ENCODE results near the gene FHL2. TPM values are rescaled to one million over a fixed set of nuclear protein-coding genes. Genes with fewer than 3 reads are reported as not detected.
A peak's percentile ranks its signal among the peaks of the same experiment; 100 is the strongest.
"Not testable (repeated sequence)": the region's sequence is repeated elsewhere in the genome, so short reads cannot be mapped to it uniquely, and the experiment has no call there.

FHL2 gene
- total RNA-seq, 2 donors from 2014 or later: 11.1 to 11.4 TPM

- H3K4me1 ChIP-seq (ENCODE audit: control insufficient read depth, insufficient read depth, low read length): peaks cover 5% of the 10 kb centered on the region
- no peak for DNase-seq
- Mint-ChIP-seq H3K4me1 (peaks cover 28% of the 10 kb centered on the region), H3K4me3 (no peak overlapping the region), H3K27me3 (ENCODE audit: insufficient read depth) (no peaks in the 10 kb centered on the region), H3K36me3 (ENCODE audit: low read depth) (no peaks in the 10 kb centered on the region), H3K9me3 (no peaks in the 10 kb centered on the region), H3K27ac (no peak overlapping the region)
- no peak overlapping the region for H3K9ac ChIP-seq (ENCODE audit: extremely low read depth, low read length, poor library complexity, severe bottlenecking)
- H3K9me3 ChIP-seq (ENCODE audit: control insufficient read depth, low read length): no peaks in the 10 kb centered on the region
- no peaks in the 10 kb centered on the region for H3K27me3 ChIP-seq (ENCODE audit: control insufficient read depth, insufficient read depth, low read length, poor library complexity, severe bottlenecking)
- no peak for TF ChIP-seq CTCF (conservative IDR thresholded peaks at IDR 0.05)
- no peaks in the 10 kb centered on the region for H3K36me3 ChIP-seq (ENCODE audit: control insufficient read depth, insufficient read depth, low read length)
- no peak overlapping the region for H3K4me3 ChIP-seq (ENCODE audit: low read length)
- WGBS, 2 experiments (ENCODE audit: insufficient coverage in 1 of 2, insufficient read length in 1 of 2): 92 to 100% methylated on average over 1 to 2 of the region's 2 CpGs
- no peak overlapping the region for H3K27ac ChIP-seq (ENCODE audit: low read depth, low read length)
Measured at GRCh38 chr2:105327690-105328089, 71.2 kb downstream of the FHL2 start.

GRCh38 chr2:105327271-105327670 is 71.6 kb downstream of the FHL2 start:
- H3K4me3 Mint-ChIP-seq; H3K36me3 ChIP-seq (ENCODE audit: control insufficient read depth, insufficient read depth, low read length); DNase-seq; H3K36me3 Mint-ChIP-seq (ENCODE audit: low read depth); H3K27ac ChIP-seq (ENCODE audit: low read depth, low read length); H3K9me3 ChIP-seq (ENCODE audit: control insufficient read depth, low read length); H3K27me3 Mint-ChIP-seq (ENCODE audit: insufficient read depth); H3K27ac Mint-ChIP-seq; H3K9ac ChIP-seq (ENCODE audit: extremely low read depth, low read length, poor library complexity, severe bottlenecking); H3K4me3 ChIP-seq (ENCODE audit: low read length); H3K27me3 ChIP-seq (ENCODE audit: control insufficient read depth, insufficient read depth, low read length, poor library complexity, severe bottlenecking); H3K9me3 Mint-ChIP-seq; H3K4me1 ChIP-seq (ENCODE audit: control insufficient read depth, insufficient read depth, low read length): not testable (repeated sequence)
- WGBS, 2 experiments (ENCODE audit: insufficient coverage in 1 of 2, insufficient read length in 1 of 2): 90 to 100% methylated on average over 1 to 3 of the region's 3 CpGs
- H3K4me1 Mint-ChIP-seq: peaks cover 28% of the 10 kb centered on the region

GRCh38 chr2:105325389-105325963 is 73.4 kb downstream of the FHL2 start:
- no peak overlapping the region for H3K4me3 Mint-ChIP-seq
- H3K36me3 Mint-ChIP-seq (ENCODE audit: low read depth): no peaks in the 10 kb centered on the region
- peaks cover 32% of the 10 kb centered on the region for H3K4me1 Mint-ChIP-seq
- Histone ChIP-seq H3K27ac (ENCODE audit: low read depth, low read length) (no peak overlapping the region), H3K36me3 (ENCODE audit: control insufficient read depth, insufficient read depth, low read length) (no peaks in the 10 kb centered on the region), H3K9me3 (ENCODE audit: control insufficient read depth, low read length) (no peaks in the 10 kb centered on the region), H3K4me3 (ENCODE audit: low read length) (no peak overlapping the region), H3K9ac (ENCODE audit: extremely low read depth, low read length, poor library complexity, severe bottlenecking) (no peak overlapping the region), H3K27me3 (ENCODE audit: control insufficient read depth, insufficient read depth, low read length, poor library complexity, severe bottlenecking) (no peaks in the 10 kb centered on the region), H3K4me1 (ENCODE audit: control insufficient read depth, insufficient read depth, low read length) (peaks cover 5% of the 10 kb centered on the region)
- DNase-seq: no peak
- H3K27ac Mint-ChIP-seq: peak overlapping the region; percentile 83
- H3K9me3 Mint-ChIP-seq: no peaks in the 10 kb centered on the region
- 69 to 89% methylated on average over 3 of the region's 3 CpGs for WGBS, 2 experiments (ENCODE audit: insufficient coverage in 1 of 2, insufficient read length in 1 of 2)
- H3K27me3 Mint-ChIP-seq (ENCODE audit: insufficient read depth): no peaks in the 10 kb centered on the region
- TF ChIP-seq CTCF (conservative IDR thresholded peaks at IDR 0.05): no peak

GRCh38 chr2:105324732-105325131 is 74.1 kb downstream of the FHL2 start:
- H3K27me3 Mint-ChIP-seq (ENCODE audit: insufficient read depth): no peaks in the 10 kb centered on the region
- Histone ChIP-seq H3K4me1 (ENCODE audit: control insufficient read depth, insufficient read depth, low read length) (no peaks in the 10 kb centered on the region), H3K27me3 (ENCODE audit: control insufficient read depth, insufficient read depth, low read length, poor library complexity, severe bottlenecking) (no peaks in the 10 kb centered on the region), H3K4me3 (ENCODE audit: low read length) (no peak overlapping the region), H3K36me3 (ENCODE audit: control insufficient read depth, insufficient read depth, low read length) (no peaks in the 10 kb centered on the region), H3K9me3 (ENCODE audit: control insufficient read depth, low read length) (no peaks in the 10 kb centered on the region), H3K9ac (ENCODE audit: extremely low read depth, low read length, poor library complexity, severe bottlenecking) (no peak overlapping the region), H3K27ac (ENCODE audit: low read depth, low read length) (no peak overlapping the region)
- no peak overlapping the region for H3K4me3 Mint-ChIP-seq
- DNase-seq: peak; percentile 61
- H3K9me3 Mint-ChIP-seq: no peaks in the 10 kb centered on the region
- H3K27ac Mint-ChIP-seq: peak overlapping the region; percentile 83
- peaks cover 32% of the 10 kb centered on the region for H3K4me1 Mint-ChIP-seq
- no peak for TF ChIP-seq CTCF (conservative IDR thresholded peaks at IDR 0.05)
- 88 to 89% methylated on average over 3 to 4 of the region's 4 CpGs for WGBS, 2 experiments (ENCODE audit: insufficient coverage in 1 of 2, insufficient read length in 1 of 2)
- H3K36me3 Mint-ChIP-seq (ENCODE audit: low read depth): no peaks in the 10 kb centered on the region
